Neural progenitor cell (in vitro differentiated cells): Measurements from ENCODE around the gene CD2BP2.

Source experiments
- EZH2 ChIP-seq: fragments of 200-600 bp; sonication (generic); IDR thresholded peaks from 2 replicates; pipeline ENCODE4 v1.6.1; 2017; ENCODE audit warnings: antibody characterized with exemption, mild to moderate bottlenecking, moderate library complexity
- EZH2phosphoT487 ChIP-seq: fragments of 200-600 bp; sonication (generic); IDR thresholded peaks from 2 replicates; pipeline ENCODE4 v1.6.1; 2017; ENCODE audit warnings: antibody characterized with exemption
- TF ChIP-seq, protein P1 (sequence below): fragments of 200-600 bp; sonication (generic); IDR thresholded peaks from 2 replicates; pipeline ENCODE4 v1.5.1; 2017; ENCODE audit warnings: antibody characterized with exemption, mild to moderate bottlenecking

DNA sequence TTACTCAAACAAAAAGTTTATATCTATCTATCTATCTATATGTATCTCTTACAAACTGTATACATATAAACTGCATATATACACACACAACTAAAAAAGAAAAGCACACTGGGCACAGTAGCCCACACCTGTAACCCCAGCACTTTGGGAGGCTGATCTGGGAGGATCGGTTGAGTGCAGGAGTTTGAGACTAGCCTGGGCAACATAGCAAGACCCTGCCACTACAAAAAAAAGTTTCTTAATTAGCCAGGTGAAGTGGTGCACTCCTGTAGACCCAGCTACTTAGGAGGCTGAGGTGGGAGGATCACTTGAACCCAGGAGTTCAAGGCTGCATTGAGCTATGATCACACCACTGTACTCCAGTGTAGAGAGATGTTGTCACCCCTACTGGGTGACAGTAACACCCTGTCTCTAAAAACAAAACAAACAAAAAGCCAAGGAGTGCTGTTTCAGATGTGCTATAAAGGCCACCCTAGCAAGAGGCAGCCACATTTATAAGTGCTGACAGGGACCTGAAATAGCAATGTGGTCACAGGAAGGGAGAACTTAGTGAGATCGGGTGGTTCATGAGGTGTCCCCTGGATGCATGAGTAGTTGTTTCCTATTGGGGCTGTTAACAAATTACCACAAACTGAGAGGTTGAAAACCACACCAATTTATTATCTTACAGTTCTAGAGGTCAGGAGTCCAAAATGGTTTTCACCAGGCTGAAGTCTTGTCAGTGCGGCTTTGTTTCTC lies 4.8 kb downstream of the CD2BP2 start:
- TF ChIP-seq EZH2 (no peak), EZH2phosphoT487 (no peak)
- TF ChIP-seq, protein P1, sequence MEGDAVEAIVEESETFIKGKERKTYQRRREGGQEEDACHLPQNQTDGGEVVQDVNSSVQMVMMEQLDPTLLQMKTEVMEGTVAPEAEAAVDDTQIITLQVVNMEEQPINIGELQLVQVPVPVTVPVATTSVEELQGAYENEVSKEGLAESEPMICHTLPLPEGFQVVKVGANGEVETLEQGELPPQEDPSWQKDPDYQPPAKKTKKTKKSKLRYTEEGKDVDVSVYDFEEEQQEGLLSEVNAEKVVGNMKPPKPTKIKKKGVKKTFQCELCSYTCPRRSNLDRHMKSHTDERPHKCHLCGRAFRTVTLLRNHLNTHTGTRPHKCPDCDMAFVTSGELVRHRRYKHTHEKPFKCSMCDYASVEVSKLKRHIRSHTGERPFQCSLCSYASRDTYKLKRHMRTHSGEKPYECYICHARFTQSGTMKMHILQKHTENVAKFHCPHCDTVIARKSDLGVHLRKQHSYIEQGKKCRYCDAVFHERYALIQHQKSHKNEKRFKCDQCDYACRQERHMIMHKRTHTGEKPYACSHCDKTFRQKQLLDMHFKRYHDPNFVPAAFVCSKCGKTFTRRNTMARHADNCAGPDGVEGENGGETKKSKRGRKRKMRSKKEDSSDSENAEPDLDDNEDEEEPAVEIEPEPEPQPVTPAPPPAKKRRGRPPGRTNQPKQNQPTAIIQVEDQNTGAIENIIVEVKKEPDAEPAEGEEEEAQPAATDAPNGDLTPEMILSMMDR, result no peak
